Astrocyte (in vitro differentiated cells and primary cell): ENCODE data around the gene MT3.

ENCODE experiments used
- CTCF ChIP-seq: IDR thresholded peaks from 2 replicates; pipeline ENCODE4 v1.5.1; 2011; ENCODE audit warnings: low read depth, mild to moderate bottlenecking, inconsistent platforms, low read length, moderate library complexity; ENCODE audit not compliant: insufficient read depth
- EZH2 ChIP-seq: IDR thresholded peaks from 2 replicates; pipeline ENCODE4 v1.6.1; 2012; ENCODE audit warnings: mild to moderate bottlenecking, low read length, inconsistent platforms; ENCODE audit not compliant: insufficient read depth

DNA sequence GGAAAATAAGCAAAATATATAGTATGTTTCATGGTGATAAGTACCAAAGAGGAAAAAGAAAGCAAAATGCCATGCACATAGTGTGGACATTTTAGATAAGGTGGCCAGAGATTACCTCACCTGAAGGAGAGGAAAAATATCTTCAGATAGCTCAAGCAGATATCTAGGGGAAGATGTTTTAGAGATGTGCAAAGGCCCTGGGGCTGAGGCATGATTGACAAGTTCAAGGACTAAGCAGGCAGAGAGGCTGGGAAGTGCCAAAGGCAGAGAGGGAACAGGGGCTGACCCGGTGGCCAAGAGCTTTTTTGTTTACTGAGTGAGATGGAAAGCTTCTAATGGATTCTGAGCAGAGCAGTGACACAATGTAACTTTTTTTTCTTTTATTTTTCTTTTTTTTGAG is 28.9 kb upstream of the MT3 start:
- TF ChIP-seq CTCF, result no peak
- no peak for TF ChIP-seq EZH2
